Tibial nerve (tissue), 4 donors: Measurements from ENCODE around the gene ANO2. TPM values are rescaled to one million over a fixed set of nuclear protein-coding genes. Genes with fewer than 3 reads are reported as not detected.

ENCODE experiments used
- DNase-seq, 2 donors: peaks; one replicate each; pipeline ENCODE4 v3.0.0-alpha.2; 2019; ENCODE audit warnings: low spot score in 2 of 2
- H3K27ac ChIP-seq, 4 donors: fragments of 200-600 bp; sonication (generic) in 3 of 4; one replicate each; pipeline ENCODE4 v1.5.1; 2017 to 2019; ENCODE audit warnings: mild to moderate bottlenecking in 1 of 4
- H3K27me3 ChIP-seq, 2 donors: fragments of 200-600 bp; sonication (generic) in 1 of 2; one replicate each; pipeline versions ENCODE4 v1.5.1 to v1.6.0; 2017 to 2019
- H3K36me3 ChIP-seq, 3 donors: fragments of 200-600 bp; sonication (generic); one replicate each; pipeline ENCODE4 v1.5.1; 2018 to 2019
- H3K4me1 ChIP-seq, 4 donors: fragments of 200-600 bp; sonication (generic) in 3 of 4; one replicate each; pipeline ENCODE4 v1.5.1; 2017 to 2019
- H3K4me3 ChIP-seq, 4 donors: fragments of 200-600 bp; sonication (generic) in 3 of 4; one replicate each; pipeline ENCODE4 v1.5.1; 2017 to 2019; ENCODE audit warnings: mild to moderate bottlenecking in 1 of 4, moderate library complexity in 1 of 4
- H3K9me3 ChIP-seq, 4 donors: fragments of 200-600 bp; sonication (generic) in 3 of 4; one replicate each; pipeline ENCODE4 v1.5.1; 2017 to 2019
- CTCF ChIP-seq, 5 experiments: fragments of 200-600 bp in 3 of 5; fragments of 450-650 bp in 2 of 5; sonication (generic) in 3 of 5; IDR thresholded peaks; one replicate each; pipeline ENCODE4 v1.5.1; 2016 to 2019; ENCODE audit warnings: antibody characterized with exemption in 5 of 5, mild to moderate bottlenecking in 3 of 5, moderate library complexity in 2 of 5
- EP300 ChIP-seq, 2 donors: sonication (generic); formaldehyde crosslinking; IDR thresholded peaks; one replicate each; pipeline ENCODE4 v1.6.1; 2017; ENCODE audit warnings: antibody characterized with exemption in 2 of 2, mild to moderate bottlenecking in 1 of 2
- POLR2A ChIP-seq, 2 donors: fragments of 450-650 bp; IDR thresholded peaks; one replicate each; pipeline ENCODE4 v1.6.1; 2017; ENCODE audit warnings: antibody characterized with exemption in 2 of 2, mild to moderate bottlenecking in 2 of 2, moderate library complexity in 2 of 2
- WGBS, 2 donors: methylation state at CpG; one replicate each; pipeline ENCODE4 v1.1.5; 2018; 5-methylcytosine and 5-hydroxymethylcytosine counted together
- total RNA-seq, 4 donors: library from RNA; depleted of rRNA; stranded (reverse); fragments of >200 nt; gene quantifications; one replicate each; pipeline ENCODE4 v1.1.0, GENCODE V29; 2016

The ANO2 gene
- total RNA-seq, 4 donors from 2014 or later = 13.8 to 23.2 (median 21.3) TPM

DNA sequence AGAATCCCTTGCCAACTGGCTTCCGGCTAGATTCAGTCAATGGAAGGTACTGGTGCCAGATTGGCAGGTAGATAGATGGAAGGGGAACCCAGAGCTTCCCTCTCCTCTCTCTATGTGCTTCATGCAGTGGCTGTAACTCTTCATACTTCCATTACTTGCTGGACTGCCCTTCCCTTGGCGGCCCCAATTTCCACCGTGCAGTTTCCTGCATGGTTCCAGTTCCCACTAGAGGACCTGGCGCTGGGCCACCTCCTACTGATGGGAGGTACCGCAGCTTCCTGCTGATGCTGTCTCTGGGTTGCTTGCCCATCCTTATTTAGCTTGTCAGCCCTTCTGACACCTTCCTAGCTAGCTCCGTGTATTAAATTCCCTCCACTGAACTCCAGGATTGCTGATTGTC lies 226.4 kb downstream of the ANO2 start:
- TF ChIP-seq POLR2A (IDR thresholded peaks at IDR 0.05) = no peak
- TF ChIP-seq EP300 (IDR thresholded peaks at IDR 0.05) = no peak
- TF ChIP-seq CTCF (IDR thresholded peaks at IDR 0.05) = no peak
- WGBS, 2 donors = 59 to 77% methylated on average over 6 of the region's 6 CpGs
- no peaks in the 10 kb centered on the region for H3K4me1 ChIP-seq
- H3K27ac ChIP-seq = no peak overlapping the region
- no peaks in the 10 kb centered on the region for H3K27me3 ChIP-seq
- H3K9me3 ChIP-seq = no peaks in the 10 kb centered on the region
- H3K36me3 ChIP-seq = no peaks in the 10 kb centered on the region
- no peak for DNase-seq
- H3K4me3 ChIP-seq = no peak overlapping the region

DNA sequence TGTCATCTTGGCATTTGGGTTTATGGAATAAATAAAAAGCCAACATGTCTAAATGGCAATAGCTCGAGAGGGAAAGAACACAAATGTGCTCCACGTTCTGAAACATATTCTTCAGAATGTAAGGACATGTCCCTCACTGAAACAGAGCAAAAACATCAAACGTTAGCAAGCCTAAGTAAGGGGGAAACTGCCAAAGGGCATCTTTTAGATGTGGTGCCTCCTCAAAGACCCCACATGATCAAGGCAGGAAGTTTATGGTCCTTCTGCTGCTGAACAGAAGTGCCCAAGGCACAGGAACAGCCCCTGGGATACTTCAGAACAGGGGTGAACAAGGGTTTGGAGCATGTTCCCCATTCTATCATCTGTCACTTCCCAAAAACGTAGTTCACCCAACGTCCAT lies 227.0 kb downstream of the ANO2 start:
- WGBS, 2 donors = 72 to 76% methylated on average over 5 of the region's 5 CpGs
- TF ChIP-seq POLR2A (IDR thresholded peaks at IDR 0.05) (no peak), CTCF (IDR thresholded peaks at IDR 0.05) (no peak), EP300 (IDR thresholded peaks at IDR 0.05) (no peak)
- no peak for DNase-seq

DNA sequence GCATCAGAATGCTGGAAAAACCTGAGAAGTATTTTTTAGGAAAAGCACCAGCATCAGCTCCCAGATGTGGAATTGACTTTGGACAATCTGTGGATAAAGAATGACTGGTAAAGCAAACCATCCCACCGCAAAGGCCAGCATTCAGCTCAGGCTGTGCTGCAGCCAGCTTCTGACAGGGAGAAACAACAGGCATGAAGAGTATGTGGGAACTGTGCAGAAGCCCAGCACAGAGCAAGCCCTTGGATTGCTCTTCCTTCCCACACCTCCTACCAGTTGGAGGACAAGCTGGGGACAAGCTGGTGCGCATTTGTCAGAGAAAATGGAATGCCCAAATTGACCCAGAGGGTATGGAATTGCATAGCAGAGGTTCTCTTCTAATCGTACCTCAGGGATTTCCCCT lies 228.1 kb downstream of the ANO2 start:
- Histone ChIP-seq H3K4me1 (no peaks in the 10 kb centered on the region), H3K27ac (no peak overlapping the region), H3K4me3 (no peak overlapping the region), H3K36me3 (no peaks in the 10 kb centered on the region), H3K9me3 (no peaks in the 10 kb centered on the region), H3K27me3 (no peaks in the 10 kb centered on the region)
- DNase-seq = no peak
- no peak for TF ChIP-seq POLR2A (IDR thresholded peaks at IDR 0.05)
- 81 to 87% methylated on average over 3 of the region's 3 CpGs for WGBS, 2 donors

More for the DNA sequence above, 227.0 kb downstream of the ANO2 start:
- no peak overlapping the region for H3K4me3 ChIP-seq
- H3K27ac ChIP-seq = no peak overlapping the region
- no peaks in the 10 kb centered on the region for H3K36me3 ChIP-seq
- H3K9me3 ChIP-seq = no peaks in the 10 kb centered on the region
- H3K4me1 ChIP-seq = no peaks in the 10 kb centered on the region
- H3K27me3 ChIP-seq = no peaks in the 10 kb centered on the region

DNA sequence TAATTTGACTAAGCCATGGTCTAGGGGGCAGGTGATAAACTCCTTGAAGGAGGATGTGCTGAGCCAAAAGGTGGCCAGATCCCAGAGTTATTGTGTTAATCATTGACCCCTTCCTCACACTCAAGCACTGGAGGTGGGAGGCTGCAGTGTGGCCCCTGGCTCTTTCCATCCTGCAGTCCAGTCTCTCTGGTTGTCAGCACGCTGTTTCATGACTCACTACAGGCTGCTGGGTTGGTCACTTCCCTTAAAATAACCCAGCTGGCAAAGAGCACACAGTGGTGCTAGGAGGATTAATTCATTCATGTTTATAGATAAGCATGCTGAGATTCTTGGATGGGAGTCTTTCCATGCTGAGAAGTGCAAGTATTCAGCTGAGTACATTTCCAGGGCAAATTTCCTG lies 228.9 kb downstream of the ANO2 start:
- Histone ChIP-seq H3K9me3 (no peaks in the 10 kb centered on the region), H3K4me3 (no peak overlapping the region), H3K4me1 (no peaks in the 10 kb centered on the region), H3K27ac (no peak overlapping the region), H3K27me3 (no peaks in the 10 kb centered on the region), H3K36me3 (no peaks in the 10 kb centered on the region)
- 59 to 69% methylated on average over 1 of the region's 1 CpG for WGBS, 2 donors
- TF ChIP-seq CTCF (IDR thresholded peaks at IDR 0.05) (no peak), POLR2A (IDR thresholded peaks at IDR 0.05) (no peak), EP300 (IDR thresholded peaks at IDR 0.05) (no peak)
- DNase-seq = no peak

- no peak for DNase-seq
- Histone ChIP-seq H3K4me1 (no peaks in the 10 kb centered on the region), H3K27ac (no peak overlapping the region), H3K4me3 (no peak overlapping the region), H3K9me3 (no peaks in the 10 kb centered on the region), H3K27me3 (no peaks in the 10 kb centered on the region), H3K36me3 (no peaks in the 10 kb centered on the region)
- WGBS, 2 donors = 47 to 49% methylated on average over 4 of the region's 4 CpGs
- TF ChIP-seq CTCF (IDR thresholded peaks at IDR 0.05) (no peak), EP300 (IDR thresholded peaks at IDR 0.05) (no peak), POLR2A (IDR thresholded peaks at IDR 0.05) (no peak)
These were observed 230.0 kb downstream of the ANO2 start for GRCh38 chr12:5715021-5715420.

DNA sequence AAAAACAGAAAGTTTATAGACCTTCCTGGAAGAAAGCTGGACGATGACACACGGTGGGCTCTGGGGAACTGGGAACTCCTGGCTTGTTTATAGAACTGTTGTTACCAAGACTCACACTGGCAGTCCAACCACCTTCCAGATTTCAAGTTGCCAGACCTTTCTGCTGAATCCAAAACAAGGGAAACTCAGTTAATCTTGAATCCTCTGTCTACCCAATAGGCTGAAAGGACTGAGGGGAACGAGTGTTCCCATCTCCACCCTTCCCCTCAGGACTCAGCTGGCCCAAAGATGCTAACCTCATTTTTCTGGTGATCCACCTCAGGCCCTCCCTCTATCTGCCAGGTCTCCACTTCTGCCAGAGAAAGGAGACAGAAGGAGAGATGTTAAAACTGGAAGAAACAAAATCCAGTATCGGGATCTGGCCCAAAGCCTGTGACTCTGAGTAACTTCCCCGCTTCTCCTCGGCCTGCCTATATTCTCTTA lies 231.4 kb downstream of the ANO2 start:
- H3K27ac ChIP-seq = peak overlapping the region in 1 of 4 donors; percentile 46
- WGBS, 2 donors = 82 to 86% methylated on average over 6 of the region's 6 CpGs
- H3K4me3 ChIP-seq = no peak overlapping the region
- peak in 1 of 2 donors; percentile 27 for DNase-seq
- no peaks in the 10 kb centered on the region for H3K9me3 ChIP-seq
- no peaks in the 10 kb centered on the region for H3K4me1 ChIP-seq
- no peak for TF ChIP-seq CTCF (IDR thresholded peaks at IDR 0.05)
- TF ChIP-seq EP300 (IDR thresholded peaks at IDR 0.05) = no peak
- TF ChIP-seq POLR2A (IDR thresholded peaks at IDR 0.05) = no peak
- H3K36me3 ChIP-seq = no peaks in the 10 kb centered on the region
- no peaks in the 10 kb centered on the region for H3K27me3 ChIP-seq
